Vagina (tissue), 2 donors: Measurements from ENCODE around the gene CYB5R3.
"Not testable (repeated sequence)": the region's sequence is repeated elsewhere in the genome, so short reads cannot be mapped to it uniquely, and the experiment has no call there.

ENCODE experiments used
- POLR2A ChIP-seq, 2 donors: fragments of 450-650 bp; IDR thresholded peaks; one replicate each; pipeline ENCODE4 v1.6.1; 2017; ENCODE audit warnings: antibody characterized with exemption in 2 of 2, mild to moderate bottlenecking in 2 of 2, moderate library complexity in 2 of 2
- TF ChIP-seq, protein P1 (sequence below), 3 experiments: fragments of 450-650 bp in 2 of 3; fragments of 200-600 bp in 1 of 3; sonication (generic) in 1 of 3; IDR thresholded peaks; one replicate each; pipeline ENCODE4 v1.5.1; 2017 to 2019; ENCODE audit warnings: antibody characterized with exemption in 3 of 3, mild to moderate bottlenecking in 2 of 3, moderate library complexity in 2 of 3

DNA sequence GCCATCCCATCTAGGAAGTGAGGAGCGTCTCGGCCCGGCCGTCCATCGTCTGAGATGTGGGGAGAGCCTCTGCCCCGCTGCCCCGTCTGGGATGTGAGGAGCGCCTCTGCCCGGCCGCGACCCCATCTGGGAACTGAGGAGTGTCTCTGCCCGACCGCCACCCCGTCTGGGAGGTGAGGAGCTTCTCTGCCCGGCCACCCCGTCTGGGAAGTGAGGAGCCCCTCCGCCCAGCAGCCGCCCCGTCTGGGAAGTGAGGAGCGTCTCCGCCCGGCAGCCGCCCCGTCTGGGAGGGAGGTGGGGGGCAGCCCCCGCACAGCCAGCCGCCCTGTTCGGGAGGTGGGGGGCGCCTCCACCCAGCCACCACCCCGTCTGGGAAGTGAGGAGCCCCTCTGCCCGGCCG is 41.6 kb downstream of the CYB5R3 start:
- TF ChIP-seq, protein P1, sequence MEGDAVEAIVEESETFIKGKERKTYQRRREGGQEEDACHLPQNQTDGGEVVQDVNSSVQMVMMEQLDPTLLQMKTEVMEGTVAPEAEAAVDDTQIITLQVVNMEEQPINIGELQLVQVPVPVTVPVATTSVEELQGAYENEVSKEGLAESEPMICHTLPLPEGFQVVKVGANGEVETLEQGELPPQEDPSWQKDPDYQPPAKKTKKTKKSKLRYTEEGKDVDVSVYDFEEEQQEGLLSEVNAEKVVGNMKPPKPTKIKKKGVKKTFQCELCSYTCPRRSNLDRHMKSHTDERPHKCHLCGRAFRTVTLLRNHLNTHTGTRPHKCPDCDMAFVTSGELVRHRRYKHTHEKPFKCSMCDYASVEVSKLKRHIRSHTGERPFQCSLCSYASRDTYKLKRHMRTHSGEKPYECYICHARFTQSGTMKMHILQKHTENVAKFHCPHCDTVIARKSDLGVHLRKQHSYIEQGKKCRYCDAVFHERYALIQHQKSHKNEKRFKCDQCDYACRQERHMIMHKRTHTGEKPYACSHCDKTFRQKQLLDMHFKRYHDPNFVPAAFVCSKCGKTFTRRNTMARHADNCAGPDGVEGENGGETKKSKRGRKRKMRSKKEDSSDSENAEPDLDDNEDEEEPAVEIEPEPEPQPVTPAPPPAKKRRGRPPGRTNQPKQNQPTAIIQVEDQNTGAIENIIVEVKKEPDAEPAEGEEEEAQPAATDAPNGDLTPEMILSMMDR (IDR thresholded peaks at IDR 0.05): not testable (repeated sequence)
- TF ChIP-seq POLR2A (IDR thresholded peaks at IDR 0.05): not testable (repeated sequence)
